Panc1 (cell line): ENCODE results near the gene SDHAF1. TPM values are rescaled to one million over a fixed set of nuclear protein-coding genes. Genes with fewer than 3 reads are reported as not detected.

Experiments used
- ATAC-seq: fragments of 200-7000 bp; cut with Tn5 transposase; 2 replicates; pipeline ENCODE4 v1.9.1; 2020; ENCODE audit warnings: mild to moderate bottlenecking, moderate library complexity
- BruUV-seq: library from RNA; stranded (reverse); fragments of 400-500 nt; replicated peaks from 2 replicates; lab custom pipeline; 2021; lab: Mats Ljungman, UMichigan
- CTCF ChIA-PET: fragments of 300-600 bp; sonication (Branson Sonifier 250); formaldehyde crosslinking; loops from one replicate; lab custom pipeline; 2022; ENCODE audit warnings: antibody characterized with exemption; lab: Charles Lee
- POLR2A ChIA-PET: fragments of 300-600 bp; sonication (Branson Sonifier 250); formaldehyde crosslinking; loops from one replicate; lab custom pipeline; 2022; ENCODE audit warnings: antibody characterized with exemption; lab: Charles Lee
- DNase-seq: peaks from one replicate; pipeline ENCODE4 v3.0.0-alpha.2; 2010; ENCODE audit warnings: low read depth, low spot score
- H3K27ac ChIP-seq: 2 replicates; pipeline ENCODE4 v1.5.1; 2011; ENCODE audit warnings: mild to moderate bottlenecking, low read length, inconsistent platforms
- H3K27me3 ChIP-seq: fragments of 200-500 bp; sonication (Bioruptor generic); 2 replicates; pipeline ENCODE4 v1.6.0; 2014; ENCODE audit warnings: low read length, inconsistent platforms; ENCODE audit not compliant: control insufficient read depth, insufficient read depth
- H3K36me3 ChIP-seq: fragments of 200-500 bp; sonication (Bioruptor generic); 2 replicates; pipeline ENCODE4 v1.5.1; 2014; ENCODE audit warnings: inconsistent platforms, mild to moderate bottlenecking, low read length, moderate library complexity; ENCODE audit not compliant: control insufficient read depth, insufficient read depth
- H3K4me1 ChIP-seq: 2 replicates; pipeline ENCODE4 v1.5.1; 2011; ENCODE audit warnings: inconsistent platforms, mild to moderate bottlenecking, low read length, moderate library complexity; ENCODE audit not compliant: control insufficient read depth, insufficient read depth
- H3K4me3 ChIP-seq, 2 experiments: 2 replicates each; pipeline ENCODE4 v1.5.1; 2011 to 2012; ENCODE audit warnings: low read depth in 2 of 2, low read length in 2 of 2, mild to moderate bottlenecking in 2 of 2, inconsistent platforms in 1 of 2, moderate library complexity in 1 of 2
- H3K9me3 ChIP-seq: fragments of 200-500 bp; sonication (Bioruptor generic); 2 replicates; pipeline ENCODE4 v1.5.1; 2014; ENCODE audit warnings: low read depth, mild to moderate bottlenecking, inconsistent platforms, low read length, moderate library complexity; ENCODE audit not compliant: control insufficient read depth, insufficient read depth
- CTCF ChIP-seq: fragments of 450-650 bp; IDR thresholded peaks from 2 replicates; pipeline ENCODE4 v1.5.1; 2017; ENCODE audit warnings: mild to moderate bottlenecking
- POLR2AphosphoS5 ChIP-seq: IDR thresholded peaks from 2 replicates; pipeline ENCODE4 v1.6.1; 2012; ENCODE audit warnings: mild to moderate bottlenecking, low read depth, low read length, moderate library complexity
- SIN3A ChIP-seq: IDR thresholded peaks from 2 replicates; pipeline ENCODE4 v1.6.1; 2012; ENCODE audit warnings: low read depth, mild to moderate bottlenecking, low read length, moderate library complexity, borderline replicate concordance; ENCODE audit not compliant: insufficient read depth
- TCF7L2 ChIP-seq: IDR thresholded peaks from 2 replicates; pipeline ENCODE4 v1.6.1; 2011; ENCODE audit warnings: mild to moderate bottlenecking, low read depth, low read length, inconsistent platforms
- in situ Hi-C: cut with HindIII; loops from 2 replicates; pipeline ENCODE4 v1.10.0; 2016; ENCODE audit warnings: low sequenced_read_pairs, low pct_unique_long_range_greater_than_20kb
- intact Hi-C: fragments of 100-400 bp; cut with micrococcal nuclease; formaldehyde crosslinking; loops from one replicate; pipeline ENCODE4 v1.10.0; 2022; ENCODE audit not compliant: unreplicated experiment
- total RNA-seq: library from RNA; stranded (reverse); gene quantifications from one replicate; pipeline ENCODE4 v1.2.1, GENCODE V29; 2021; ENCODE audit not compliant: unreplicated experiment
- TF ChIP-seq, protein P1 (sequence below), 2 experiments: IDR thresholded peaks; 2 replicates each; pipeline ENCODE4 v1.6.1; 2011 to 2012; ENCODE audit warnings: low read depth in 2 of 2, control low read depth in 1 of 2, low read length in 1 of 2, mild to moderate bottlenecking in 1 of 2, moderate library complexity in 1 of 2; ENCODE audit not compliant: insufficient read depth in 1 of 2

Gene SDHAF1
- total RNA-seq, 1 experiment from 2014 or later: 19.0 TPM

GRCh38 chr19:36023432-36023831 is 28.4 kb downstream of the SDHAF1 start:
- CTCF ChIA-PET: no interaction called here
- ATAC-seq (no peak), DNase-seq (no peak)
- Histone ChIP-seq H3K27ac (no peak overlapping the region), H3K9me3 (no peaks in the 10 kb centered on the region), H3K4me1 (no peaks in the 10 kb centered on the region), H3K36me3 (no peaks in the 10 kb centered on the region), H3K27me3 (no peaks in the 10 kb centered on the region), H3K4me3 (no peak overlapping the region)
- intact Hi-C loops (no loop called here), in situ Hi-C loops (no loop called here)
- POLR2A ChIA-PET: no interaction called here
- TF ChIP-seq SIN3A: no peak
- TF ChIP-seq CTCF: no peak
- no peak for TF ChIP-seq POLR2AphosphoS5
- TF ChIP-seq, protein P1, sequence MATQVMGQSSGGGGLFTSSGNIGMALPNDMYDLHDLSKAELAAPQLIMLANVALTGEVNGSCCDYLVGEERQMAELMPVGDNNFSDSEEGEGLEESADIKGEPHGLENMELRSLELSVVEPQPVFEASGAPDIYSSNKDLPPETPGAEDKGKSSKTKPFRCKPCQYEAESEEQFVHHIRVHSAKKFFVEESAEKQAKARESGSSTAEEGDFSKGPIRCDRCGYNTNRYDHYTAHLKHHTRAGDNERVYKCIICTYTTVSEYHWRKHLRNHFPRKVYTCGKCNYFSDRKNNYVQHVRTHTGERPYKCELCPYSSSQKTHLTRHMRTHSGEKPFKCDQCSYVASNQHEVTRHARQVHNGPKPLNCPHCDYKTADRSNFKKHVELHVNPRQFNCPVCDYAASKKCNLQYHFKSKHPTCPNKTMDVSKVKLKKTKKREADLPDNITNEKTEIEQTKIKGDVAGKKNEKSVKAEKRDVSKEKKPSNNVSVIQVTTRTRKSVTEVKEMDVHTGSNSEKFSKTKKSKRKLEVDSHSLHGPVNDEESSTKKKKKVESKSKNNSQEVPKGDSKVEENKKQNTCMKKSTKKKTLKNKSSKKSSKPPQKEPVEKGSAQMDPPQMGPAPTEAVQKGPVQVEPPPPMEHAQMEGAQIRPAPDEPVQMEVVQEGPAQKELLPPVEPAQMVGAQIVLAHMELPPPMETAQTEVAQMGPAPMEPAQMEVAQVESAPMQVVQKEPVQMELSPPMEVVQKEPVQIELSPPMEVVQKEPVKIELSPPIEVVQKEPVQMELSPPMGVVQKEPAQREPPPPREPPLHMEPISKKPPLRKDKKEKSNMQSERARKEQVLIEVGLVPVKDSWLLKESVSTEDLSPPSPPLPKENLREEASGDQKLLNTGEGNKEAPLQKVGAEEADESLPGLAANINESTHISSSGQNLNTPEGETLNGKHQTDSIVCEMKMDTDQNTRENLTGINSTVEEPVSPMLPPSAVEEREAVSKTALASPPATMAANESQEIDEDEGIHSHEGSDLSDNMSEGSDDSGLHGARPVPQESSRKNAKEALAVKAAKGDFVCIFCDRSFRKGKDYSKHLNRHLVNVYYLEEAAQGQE (IDR thresholded peaks at IDR 0.05; ENCODE audit: insufficient read depth in 1 of 2, low read depth in 2 of 2, low read length in 1 of 2): no peak
- no peak for TF ChIP-seq TCF7L2
- BruUV-seq: no TSS peak

DNA sequence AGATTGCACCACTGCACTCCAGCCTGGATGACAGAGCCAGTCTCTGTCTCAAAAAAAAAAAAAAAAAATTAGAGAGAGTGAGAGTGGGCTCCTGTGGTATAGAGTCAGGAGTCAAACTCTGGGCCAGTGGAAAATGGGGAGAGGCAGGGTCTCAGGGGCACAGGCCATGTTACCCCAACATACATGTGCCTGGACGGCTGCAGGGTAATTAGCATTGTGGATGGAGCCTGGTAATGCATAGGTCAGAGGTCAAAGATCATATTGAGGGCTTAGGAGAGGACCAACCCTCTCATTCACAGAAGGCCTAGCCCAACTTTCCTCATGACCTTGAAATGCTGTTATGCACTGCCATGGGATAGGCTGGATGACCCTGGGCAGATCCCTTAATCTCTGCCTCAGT is 30.6 kb downstream of the SDHAF1 start:
- Histone ChIP-seq H3K36me3 (no peaks in the 10 kb centered on the region), H3K9me3 (no peaks in the 10 kb centered on the region), H3K4me1 (no peaks in the 10 kb centered on the region), H3K4me3 (no peak overlapping the region), H3K27ac (no peak overlapping the region), H3K27me3 (no peaks in the 10 kb centered on the region)
- ATAC-seq: no peak
- ChIA-PET POLR2A (no interaction called here), CTCF (no interaction called here)
- no TSS peak for BruUV-seq
- in situ Hi-C loops (no loop called here), intact Hi-C loops (no loop called here)
- TF ChIP-seq, protein P1 (IDR thresholded peaks at IDR 0.05; ENCODE audit: insufficient read depth in 1 of 2, low read depth in 2 of 2, low read length in 1 of 2): no peak
- no peak for TF ChIP-seq TCF7L2
- TF ChIP-seq CTCF: no peak
- no peak for TF ChIP-seq SIN3A
- no peak for TF ChIP-seq POLR2AphosphoS5
- no peak for DNase-seq
